ENCODE results near the gene TRUB2.
"Not testable (repeated sequence)": the region's sequence is repeated elsewhere in the genome, so short reads cannot be mapped to it uniquely, and the experiment has no call there.

Gene TRUB2

GRCh38 chr9:128340691-128341434 is 18.6 kb upstream of the TRUB2 start:
- DNase-seq: peak in 5 of 56 donors; percentile 34 to 47 (median 45)

GRCh38 chr9:128339761-128340690 is 17.8 kb upstream of the TRUB2 start, which contains the start of gene SLC27A4:
Gene SLC27A4 (plus strand): TSS chr9:128340527. CDS start chr9:128343133, 2,606 bp downstream.
- peak in 45 of 56 donors; percentile 13 to 78 (median 52) for DNase-seq

GRCh38 chr9:128338852-128339614 is 16.8 kb upstream of the TRUB2 start:
- not testable (repeated sequence) for DNase-seq

GRCh38 chr9:128337936-128338335 is 15.7 kb upstream of the TRUB2 start:
- DNase-seq: no peak

GRCh38 chr9:128335914-128336313 is 13.7 kb upstream of the TRUB2 start:
- DNase-seq: no peak

- DNase-seq: no peak
Observed at GRCh38 chr9:128335161-128335560, 12.9 kb upstream of the TRUB2 start.

GRCh38 chr9:128333451-128333869 is 11.2 kb upstream of the TRUB2 start:
- DNase-seq: no peak

- DNase-seq: no peak
Observed at GRCh38 chr9:128325629-128326028, 3.4 kb upstream of the TRUB2 start.

GRCh38 chr9:128324401-128324800 is 2.2 kb upstream of the TRUB2 start:
- no peak for DNase-seq

GRCh38 chr9:128323791-128324190 is 1.5 kb upstream of the TRUB2 start:
- no peak for DNase-seq

GRCh38 chr9:128323212-128323730 is 1.0 kb upstream of the TRUB2 start:
- DNase-seq: no peak

- DNase-seq: no peak
Observed at GRCh38 chr9:128321879-128322403, 306 bp downstream of the TRUB2 start.

GRCh38 chr9:128321343-128321742 is 904 bp downstream of the TRUB2 start:
- DNase-seq: no peak

GRCh38 chr9:128317629-128318028 is 4.6 kb downstream of the TRUB2 start:
- no peak for DNase-seq

- peak in 55 of 56 donors; percentile 18 to 96 (median 86) for DNase-seq
Observed at GRCh38 chr9:128316421-128316820, 5.8 kb downstream of the TRUB2 start.

GRCh38 chr9:128314697-128315096 is 7.5 kb downstream of the TRUB2 start:
- DNase-seq: no peak

GRCh38 chr9:128310461-128310860 is 11.8 kb downstream of the TRUB2 start:
- peak in 6 of 56 donors; percentile 2 to 61 (median 9) for DNase-seq

- DNase-seq: no peak
Observed at GRCh38 chr9:128309551-128309950, 12.7 kb downstream of the TRUB2 start.

- DNase-seq: no peak
Observed at GRCh38 chr9:128304971-128305288, 17.3 kb downstream of the TRUB2 start.

- no peak for DNase-seq
Observed at GRCh38 chr9:128304136-128304970, 17.9 kb downstream of the TRUB2 start.

All from amygdala (tissue), 56 donors.